ENCODE results near the gene CCL7. TPM values are rescaled to one million over a fixed set of nuclear protein-coding genes. Genes with fewer than 3 reads are reported as not detected.

Gene CCL7
- polyA plus RNA-seq, 1 experiment = 0.87 TPM

GRCh38 chr17:34299956-34300577, 30.0 kb downstream of the CCL7 start:
- TF ChIP-seq, protein P1, sequence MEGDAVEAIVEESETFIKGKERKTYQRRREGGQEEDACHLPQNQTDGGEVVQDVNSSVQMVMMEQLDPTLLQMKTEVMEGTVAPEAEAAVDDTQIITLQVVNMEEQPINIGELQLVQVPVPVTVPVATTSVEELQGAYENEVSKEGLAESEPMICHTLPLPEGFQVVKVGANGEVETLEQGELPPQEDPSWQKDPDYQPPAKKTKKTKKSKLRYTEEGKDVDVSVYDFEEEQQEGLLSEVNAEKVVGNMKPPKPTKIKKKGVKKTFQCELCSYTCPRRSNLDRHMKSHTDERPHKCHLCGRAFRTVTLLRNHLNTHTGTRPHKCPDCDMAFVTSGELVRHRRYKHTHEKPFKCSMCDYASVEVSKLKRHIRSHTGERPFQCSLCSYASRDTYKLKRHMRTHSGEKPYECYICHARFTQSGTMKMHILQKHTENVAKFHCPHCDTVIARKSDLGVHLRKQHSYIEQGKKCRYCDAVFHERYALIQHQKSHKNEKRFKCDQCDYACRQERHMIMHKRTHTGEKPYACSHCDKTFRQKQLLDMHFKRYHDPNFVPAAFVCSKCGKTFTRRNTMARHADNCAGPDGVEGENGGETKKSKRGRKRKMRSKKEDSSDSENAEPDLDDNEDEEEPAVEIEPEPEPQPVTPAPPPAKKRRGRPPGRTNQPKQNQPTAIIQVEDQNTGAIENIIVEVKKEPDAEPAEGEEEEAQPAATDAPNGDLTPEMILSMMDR (IDR thresholded peaks at IDR 0.05; ENCODE audit: insufficient read depth, low read depth, low read length) = no peak
- DNase-seq (ENCODE audit: low read depth) = peak; percentile 72
- no peak overlapping the region for H3K4me3 ChIP-seq (ENCODE audit: low read depth, low read length)
- H3K27me3 ChIP-seq (ENCODE audit: control insufficient read depth, insufficient read depth, low read length) = no peaks in the 10 kb centered on the region
- ChIA-PET CTCF (interaction anchor here (0.7 to 13.6 kb wide), 6 partner anchors 16 to 108 kb away, joined by 3 to 176 read pairs (median 3); partner anchors contain the start of gene CCL1), POLR2A (no interaction called here)
- no peaks in the 10 kb centered on the region for H3K36me3 ChIP-seq (ENCODE audit: control insufficient read depth, insufficient read depth, low read length)

GRCh38 chr17:34300652-34301370, 30.8 kb downstream of the CCL7 start:
- POLR2A ChIA-PET = interaction anchor here (0.6 to 0.8 kb wide), 3 partner anchors 9 to 83 kb away, joined by 3 to 6 read pairs (median 3); partner anchors contain the start of gene CCL11
- TF ChIP-seq, protein P1 (IDR thresholded peaks at IDR 0.05; ENCODE audit: insufficient read depth, low read depth, low read length) = no peak
- CTCF ChIA-PET = interaction anchor here (0.6 to 13.6 kb wide), 8 partner anchors 17 to 108 kb away, joined by 3 to 176 read pairs (median 3); partner anchors contain the start of gene CCL1
- no peak for DNase-seq (ENCODE audit: low read depth)
- no peak overlapping the region for H3K4me3 ChIP-seq (ENCODE audit: low read depth, low read length)
- no peaks in the 10 kb centered on the region for H3K27me3 ChIP-seq (ENCODE audit: control insufficient read depth, insufficient read depth, low read length)
- no peaks in the 10 kb centered on the region for H3K36me3 ChIP-seq (ENCODE audit: control insufficient read depth, insufficient read depth, low read length)

GRCh38 chr17:34301986-34302385, 32.0 kb downstream of the CCL7 start:
- CTCF ChIA-PET = interaction anchor here (0.8 to 13.6 kb wide), 3 partner anchors 53 to 100 kb away, joined by 4 to 176 read pairs (median 39); partner anchors contain the start of gene CCL1
- TF ChIP-seq, protein P1 (IDR thresholded peaks at IDR 0.05; ENCODE audit: insufficient read depth, low read depth, low read length) = no peak
- no peak overlapping the region for H3K4me3 ChIP-seq (ENCODE audit: low read depth, low read length)
- H3K27me3 ChIP-seq (ENCODE audit: control insufficient read depth, insufficient read depth, low read length) = no peaks in the 10 kb centered on the region
- POLR2A ChIA-PET = interaction anchor here (0.7 kb wide), 1 partner anchor 985 kb away, joined by 3 read pairs; no protein-coding TSS in a partner anchor
- DNase-seq (ENCODE audit: low read depth) = no peak
- H3K36me3 ChIP-seq (ENCODE audit: control insufficient read depth, insufficient read depth, low read length) = no peaks in the 10 kb centered on the region

- no peak overlapping the region for H3K4me3 ChIP-seq (ENCODE audit: low read depth, low read length)
- ChIA-PET POLR2A (interaction anchor here (0.7 kb wide), 1 partner anchor 985 kb away, joined by 3 read pairs; no protein-coding TSS in a partner anchor), CTCF (interaction anchor here (4.2 to 13.6 kb wide), 3 partner anchors 58 to 100 kb away, joined by 39 to 176 read pairs (median 148); partner anchors contain the start of gene CCL1)
- H3K27me3 ChIP-seq (ENCODE audit: control insufficient read depth, insufficient read depth, low read length) = no peaks in the 10 kb centered on the region
- no peaks in the 10 kb centered on the region for H3K36me3 ChIP-seq (ENCODE audit: control insufficient read depth, insufficient read depth, low read length)
- TF ChIP-seq, protein P1 (IDR thresholded peaks at IDR 0.05; ENCODE audit: insufficient read depth, low read depth, low read length) = no peak
- no peak for DNase-seq (ENCODE audit: low read depth)
These were observed 32.6 kb downstream of the CCL7 start for GRCh38 chr17:34302636-34303035.

DNA sequence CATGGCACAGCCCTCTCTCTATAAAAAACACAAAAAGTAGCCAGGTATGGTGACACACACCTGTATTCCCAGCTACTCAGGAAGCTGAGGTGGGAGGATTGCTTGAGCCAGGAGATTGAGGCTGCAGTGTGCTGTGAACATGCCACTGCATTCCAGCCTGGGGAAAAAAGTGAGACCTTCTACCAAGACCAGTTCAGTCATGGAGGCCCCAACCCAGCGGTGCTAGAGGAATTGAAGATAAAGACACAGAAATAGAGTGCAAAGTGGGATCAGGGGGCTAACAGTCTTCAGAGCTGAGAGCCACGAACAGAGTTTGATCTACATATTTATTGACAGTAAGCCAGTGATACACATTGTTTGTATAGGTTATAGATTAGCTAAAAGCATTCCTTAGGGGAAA, 33.6 kb downstream of the CCL7 start:
- Histone ChIP-seq H3K36me3 (ENCODE audit: control insufficient read depth, insufficient read depth, low read length) (no peaks in the 10 kb centered on the region), H3K4me3 (ENCODE audit: low read depth, low read length) (no peak overlapping the region), H3K27me3 (ENCODE audit: control insufficient read depth, insufficient read depth, low read length) (no peaks in the 10 kb centered on the region)
- ChIA-PET CTCF (interaction anchor here (12.1 to 13.6 kb wide), 2 partner anchors 58 to 101 kb away, joined by 148 to 176 read pairs; partner anchors contain the start of gene CCL1), POLR2A (no interaction called here)
- DNase-seq (ENCODE audit: low read depth) = no peak
- TF ChIP-seq, protein P1 (IDR thresholded peaks at IDR 0.05; ENCODE audit: insufficient read depth, low read depth, low read length) = no peak

Data from BJ (cell line).